ACC112 (cell line): ENCODE measurements around the gene LLGL1.

Experiments used
- H2AFZ ChIP-seq: fragments of 200-600 bp; sonication (generic); one replicate; pipeline ENCODE4 v1.6.0; 2017; ENCODE audit warnings: antibody characterized with exemption, low read length; ENCODE audit not compliant: unreplicated experiment
- H3K27ac ChIP-seq: fragments of 200-600 bp; sonication (generic); 2 replicates; pipeline ENCODE4 v1.5.1; 2014; ENCODE audit warnings: low read depth, mild to moderate bottlenecking, antibody characterized with exemption, low read length, moderate library complexity
- H3K27me3 ChIP-seq: fragments of 200-600 bp; sonication (generic); 2 replicates; pipeline ENCODE4 v1.6.1; 2014; ENCODE audit warnings: mild to moderate bottlenecking, antibody characterized with exemption, low read length, moderate library complexity, mixed read lengths; ENCODE audit not compliant: insufficient read depth
- H3K36me3 ChIP-seq: fragments of 200-600 bp; sonication (generic); 2 replicates; pipeline ENCODE4 v1.6.1; 2016; ENCODE audit warnings: mild to moderate bottlenecking, antibody characterized with exemption, low read length, moderate library complexity, mixed read lengths; ENCODE audit not compliant: insufficient read depth
- H3K4me1 ChIP-seq: fragments of 200-600 bp; sonication (generic); one replicate; pipeline ENCODE4 v1.6.1; 2016; ENCODE audit warnings: low read length, mixed read lengths; ENCODE audit not compliant: insufficient read depth, unreplicated experiment, control insufficient read depth
- H3K4me3 ChIP-seq: fragments of 200-600 bp; sonication (generic); 2 replicates; pipeline ENCODE4 v1.5.1; 2014; ENCODE audit warnings: mild to moderate bottlenecking, low read depth, low read length
- H3K79me2 ChIP-seq: fragments of 200-600 bp; sonication (generic); one replicate; pipeline ENCODE4 v1.6.0; 2016; ENCODE audit warnings: low read length; ENCODE audit not compliant: control insufficient read depth, unreplicated experiment, insufficient read depth

LLGL1 gene

DNA sequence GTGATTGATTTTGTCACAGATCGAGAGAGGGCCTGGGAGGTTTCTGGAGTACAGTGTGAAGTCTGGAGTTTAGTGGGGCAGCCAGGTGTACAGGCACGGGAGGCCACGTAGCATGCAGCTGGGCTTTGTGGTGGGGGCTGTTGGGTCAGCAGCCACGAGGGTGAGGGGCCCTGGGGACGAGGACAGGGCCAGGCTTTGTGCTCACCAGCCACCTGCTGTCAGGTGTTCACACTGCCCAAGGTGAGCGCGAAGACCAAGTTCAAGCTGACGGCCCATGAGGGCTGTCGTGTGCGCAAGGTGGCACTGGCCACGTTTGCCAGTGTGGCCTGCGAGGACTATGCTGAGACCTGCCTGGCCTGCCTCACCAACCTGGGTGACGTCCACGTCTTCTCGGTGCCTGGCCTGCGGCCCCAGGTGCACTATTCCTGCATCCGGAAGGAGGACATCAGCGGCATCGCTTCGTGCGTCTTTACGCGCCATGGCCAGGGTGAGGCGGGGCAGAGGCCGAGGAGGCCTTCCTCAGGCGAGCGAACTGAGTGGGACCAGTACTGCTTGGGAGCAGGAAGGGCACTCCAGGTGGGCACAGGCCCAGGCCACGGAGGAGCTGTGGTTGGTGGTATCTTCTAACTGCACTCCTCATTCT is 15.9 kb downstream of the LLGL1 start:
- H3K36me3 ChIP-seq = peaks cover 7% of the 10 kb centered on the region; the same call in 1 of the 2 replicates
- H2AFZ ChIP-seq = no peak overlapping the region
- no peaks in the 10 kb centered on the region for H3K27me3 ChIP-seq
- no peak overlapping the region for H3K4me3 ChIP-seq
- peaks cover under 1% of the 10 kb centered on the region for H3K4me1 ChIP-seq
- no peaks in the 10 kb centered on the region for H3K79me2 ChIP-seq
- no peak overlapping the region for H3K27ac ChIP-seq

GRCh38 chr17:18245038-18245776 is 19.8 kb downstream of the LLGL1 start:
- Histone ChIP-seq H3K79me2 (no peaks in the 10 kb centered on the region), H3K4me1 (no peaks in the 10 kb centered on the region), H3K4me3 (no peak overlapping the region), H3K27me3 (no peaks in the 10 kb centered on the region), H3K36me3 (peaks cover 26% of the 10 kb centered on the region; the same call in 1 of the 2 replicates), H2AFZ (no peak overlapping the region), H3K27ac (no peak overlapping the region)

DNA sequence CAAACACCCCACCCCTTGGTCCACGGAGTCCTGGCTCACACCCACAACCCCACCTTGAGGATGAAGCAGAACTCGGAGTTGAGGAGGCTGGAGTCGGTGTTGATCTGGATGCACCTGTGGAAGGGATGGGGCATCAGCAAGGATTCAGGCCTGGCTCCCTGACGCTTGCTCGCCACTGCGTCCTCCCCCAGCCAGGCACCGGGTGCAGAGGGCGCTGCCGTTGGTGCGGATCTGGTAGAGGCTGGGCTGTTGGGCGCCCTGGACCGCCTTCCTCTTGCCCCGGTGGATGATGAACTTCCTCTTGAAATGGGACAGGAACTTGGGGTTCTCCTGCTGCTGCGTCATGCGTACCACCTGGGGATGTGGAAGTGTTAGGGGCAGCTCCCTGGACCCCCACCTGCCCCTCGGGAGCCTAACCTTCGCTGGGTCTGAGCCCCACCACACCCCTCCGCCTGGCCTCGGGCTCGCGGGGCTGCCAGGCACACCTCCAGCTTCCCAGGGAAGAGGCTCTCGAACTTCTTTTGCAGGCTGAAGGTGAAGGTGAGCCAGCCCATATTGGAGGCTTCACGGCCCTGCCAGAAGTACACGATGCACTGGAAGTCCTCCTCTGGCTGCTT is 20.8 kb downstream of the LLGL1 start:
- Histone ChIP-seq H3K79me2 (no peaks in the 10 kb centered on the region), H3K27me3 (no peaks in the 10 kb centered on the region), H3K4me1 (no peaks in the 10 kb centered on the region), H2AFZ (no peak overlapping the region), H3K36me3 (peaks cover 27% of the 10 kb centered on the region; the same call in 1 of the 2 replicates), H3K27ac (no peak overlapping the region), H3K4me3 (no peak overlapping the region)

GRCh38 chr17:18246880-18247612 is 21.6 kb downstream of the LLGL1 start:
- Histone ChIP-seq H3K4me1 (no peaks in the 10 kb centered on the region), H3K27ac (no peak overlapping the region), H3K27me3 (no peaks in the 10 kb centered on the region), H3K36me3 (peaks cover 34% of the 10 kb centered on the region; the same call in 1 of the 2 replicates), H2AFZ (no peak overlapping the region), H3K4me3 (no peak overlapping the region), H3K79me2 (no peaks in the 10 kb centered on the region)

- H3K4me3 ChIP-seq = no peak overlapping the region
- H3K27ac ChIP-seq = no peak overlapping the region
- H3K36me3 ChIP-seq = peaks cover 39% of the 10 kb centered on the region; the same call in 1 of the 2 replicates
- no peaks in the 10 kb centered on the region for H3K4me1 ChIP-seq
- H2AFZ ChIP-seq = no peak overlapping the region
- no peaks in the 10 kb centered on the region for H3K79me2 ChIP-seq
- no peaks in the 10 kb centered on the region for H3K27me3 ChIP-seq
These were observed 22.2 kb downstream of the LLGL1 start for GRCh38 chr17:18247613-18248001.

GRCh38 chr17:18248300-18248731 is 22.9 kb downstream of the LLGL1 start:
- H3K27ac ChIP-seq = no peak overlapping the region
- peaks cover 41% of the 10 kb centered on the region; the same call in 1 of the 2 replicates for H3K36me3 ChIP-seq
- no peaks in the 10 kb centered on the region for H3K4me1 ChIP-seq
- no peak overlapping the region for H3K4me3 ChIP-seq
- H2AFZ ChIP-seq = no peak overlapping the region
- H3K79me2 ChIP-seq = no peaks in the 10 kb centered on the region
- H3K27me3 ChIP-seq = no peaks in the 10 kb centered on the region

GRCh38 chr17:18248811-18249210 is 23.4 kb downstream of the LLGL1 start:
- no peak overlapping the region for H2AFZ ChIP-seq
- H3K27me3 ChIP-seq = no peaks in the 10 kb centered on the region
- peaks cover 46% of the 10 kb centered on the region; the same call in 1 of the 2 replicates for H3K36me3 ChIP-seq
- no peaks in the 10 kb centered on the region for H3K79me2 ChIP-seq
- H3K4me1 ChIP-seq = no peaks in the 10 kb centered on the region
- H3K4me3 ChIP-seq = no peak overlapping the region
- no peak overlapping the region for H3K27ac ChIP-seq

GRCh38 chr17:18250259-18250658 is 24.8 kb downstream of the LLGL1 start:
- no peaks in the 10 kb centered on the region for H3K4me1 ChIP-seq
- no peaks in the 10 kb centered on the region for H3K27me3 ChIP-seq
- H3K27ac ChIP-seq = no peak overlapping the region
- H3K4me3 ChIP-seq = no peak overlapping the region
- H2AFZ ChIP-seq = no peak overlapping the region
- peaks cover 59% of the 10 kb centered on the region; the same call in 1 of the 2 replicates for H3K36me3 ChIP-seq
- H3K79me2 ChIP-seq = peaks cover 6% of the 10 kb centered on the region

- H3K36me3 ChIP-seq = peaks cover 58% of the 10 kb centered on the region; the same call in 1 of the 2 replicates
These were observed 25.3 kb downstream of the LLGL1 start for GRCh38 chr17:18250708-18251107.

DNA sequence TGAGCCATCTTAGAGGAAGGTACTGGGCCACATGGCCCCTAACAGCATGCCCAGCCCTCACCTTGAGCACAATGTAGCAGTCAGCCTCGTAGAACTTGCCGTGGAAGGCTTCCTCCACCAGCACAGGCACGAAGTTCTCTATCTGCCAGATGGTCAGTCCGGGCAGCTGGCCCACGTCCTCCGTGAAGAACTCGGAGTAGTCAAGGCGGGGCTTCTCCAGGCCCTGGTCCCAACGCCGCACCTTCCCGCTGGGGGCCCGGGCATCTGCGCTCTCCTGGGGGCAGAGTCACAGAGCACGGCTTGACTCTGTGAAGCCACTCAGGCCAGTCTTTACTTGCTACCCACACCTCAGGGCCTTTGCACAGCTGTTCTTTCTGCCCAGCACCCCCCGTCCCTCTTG is 25.8 kb downstream of the LLGL1 start:
- H3K36me3 ChIP-seq = peaks cover 55% of the 10 kb centered on the region; the same call in 1 of the 2 replicates
- no peak overlapping the region for H3K4me3 ChIP-seq

More at GRCh38 chr17:18250708-18251107, 25.3 kb downstream of the LLGL1 start:
- H3K27ac ChIP-seq = no peak overlapping the region
- H3K4me1 ChIP-seq = no peaks in the 10 kb centered on the region
- H3K79me2 ChIP-seq = peaks cover 9% of the 10 kb centered on the region
- H2AFZ ChIP-seq = no peak overlapping the region
- H3K27me3 ChIP-seq = no peaks in the 10 kb centered on the region
- H3K4me3 ChIP-seq = no peak overlapping the region

More for the DNA sequence above, 25.8 kb downstream of the LLGL1 start:
- no peak overlapping the region for H2AFZ ChIP-seq
- H3K27ac ChIP-seq = no peak overlapping the region
- peaks cover 14% of the 10 kb centered on the region for H3K79me2 ChIP-seq
- no peaks in the 10 kb centered on the region for H3K27me3 ChIP-seq
- no peaks in the 10 kb centered on the region for H3K4me1 ChIP-seq
